HFF-Myc (cell line): Measurements from ENCODE around the gene LYST.

Source experiments
- DNase-seq: peaks from one replicate; pipeline ENCODE4 v3.0.0-alpha.2; 2011; ENCODE audit warnings: low read depth; ENCODE audit errors: extremely low read depth
- H3K4me3 ChIP-seq: replicated peaks from 2 replicates; pipeline ENCODE4 v1.5.1; 2011; ENCODE audit warnings: low read depth, mild to moderate bottlenecking, control low read depth, low read length
- CTCF ChIP-seq: IDR thresholded peaks from 2 replicates; pipeline ENCODE4 v1.5.1; 2012; ENCODE audit warnings: mild to moderate bottlenecking, low read depth, low read length, control low read depth; ENCODE audit errors: missing control alignments

LYST gene

GRCh38 chr1:235712812-235713211, 153.9 kb downstream of the LYST start:
- H3K4me3 ChIP-seq, result no peak overlapping the region
- no peak for TF ChIP-seq CTCF
- DNase-seq, result no peak

- DNase-seq, result no peak
- H3K4me3 ChIP-seq, result no peak overlapping the region
Observed at GRCh38 chr1:235710687-235711086, 156.0 kb downstream of the LYST start.

GRCh38 chr1:235709018-235709417, 157.7 kb downstream of the LYST start:
- DNase-seq, result no peak
- no peak for TF ChIP-seq CTCF
- no peak overlapping the region for H3K4me3 ChIP-seq

More at GRCh38 chr1:235710687-235711086, 156.0 kb downstream of the LYST start:
- no peak for TF ChIP-seq CTCF

GRCh38 chr1:235708390-235708962, 158.2 kb downstream of the LYST start:
- DNase-seq, result no peak
- no peak overlapping the region for H3K4me3 ChIP-seq
- TF ChIP-seq CTCF, result no peak

- H3K4me3 ChIP-seq, result no peak overlapping the region
- DNase-seq, result no peak
- TF ChIP-seq CTCF, result no peak
Observed at GRCh38 chr1:235703506-235703905, 163.2 kb downstream of the LYST start.

GRCh38 chr1:235702412-235702811, 164.3 kb downstream of the LYST start:
- TF ChIP-seq CTCF, result no peak
- H3K4me3 ChIP-seq, result no peak overlapping the region
- DNase-seq, result no peak

GRCh38 chr1:235697508-235697907, 169.2 kb downstream of the LYST start:
- no peak for TF ChIP-seq CTCF
- no peak overlapping the region for H3K4me3 ChIP-seq
- DNase-seq, result peak; percentile 54
